PC-9 (cell line): Measurements from ENCODE around the gene CARMIL1.

Source experiments
- CTCF ChIP-seq: fragments of 200-600 bp; sonication (generic); conservative IDR thresholded peaks from 2 replicates; pipeline ENCODE4 v1.6.1; 2017; ENCODE audit warnings: mixed run types, antibody characterized with exemption, mild to moderate bottlenecking, moderate library complexity
- EZH2 ChIP-seq: fragments of 200-600 bp; sonication (generic); IDR thresholded peaks from 2 replicates; pipeline ENCODE4 v1.8.0; 2017; ENCODE audit warnings: antibody characterized with exemption, low read depth

- TF ChIP-seq CTCF (no peak), EZH2 (no peak)
Observed at GRCh38 chr6:25407431-25407830, 128.3 kb downstream of the CARMIL1 start.
